Type B pancreatic cell (in vitro differentiated cells): Measurements from ENCODE around the gene SMIM38. TPM values are rescaled to one million over a fixed set of nuclear protein-coding genes. Genes with fewer than 3 reads are reported as not detected.

Source experiments
- DNase-seq: peaks from one replicate; pipeline ENCODE4 v3.0.0; 2021; ENCODE audit warnings: mixed read lengths; ENCODE audit not compliant: unreplicated experiment; ENCODE audit errors: extremely low spot score
- H3K27ac Mint-ChIP-seq: 2 replicates; pipeline ENCODE4 v1.8.0; 2021; ENCODE audit warnings: mild to moderate bottlenecking, mixed read lengths
- H3K27me3 Mint-ChIP-seq: 2 replicates; pipeline ENCODE4 v1.8.0; 2021; ENCODE audit warnings: mixed read lengths
- H3K36me3 Mint-ChIP-seq: 2 replicates; pipeline ENCODE4 v1.8.0; 2021; ENCODE audit warnings: mixed read lengths
- H3K4me1 Mint-ChIP-seq: one replicate; pipeline ENCODE4 v1.8.0; 2021; ENCODE audit warnings: mixed read lengths; ENCODE audit not compliant: unreplicated experiment
- H3K4me3 Mint-ChIP-seq: 2 replicates; pipeline ENCODE4 v1.8.0; 2021; ENCODE audit warnings: mild to moderate bottlenecking, mixed read lengths
- H3K9me3 Mint-ChIP-seq: 2 replicates; pipeline ENCODE4 v1.8.0; 2021; ENCODE audit warnings: mixed read lengths
- total RNA-seq: library from RNA; stranded (reverse); gene quantifications from 2 replicates; pipeline ENCODE4 v1.2.1, GENCODE V29; 2021; ENCODE audit warnings: low replicate concordance
- TF ChIP-seq, protein P1 (sequence below): fragments of 200-600 bp; sonication (generic); conservative IDR thresholded peaks from 2 replicates; pipeline ENCODE4 v1.5.0; 2021; ENCODE audit warnings: antibody characterized with exemption, mild to moderate bottlenecking

The SMIM38 gene
- total RNA-seq, 1 donor from 2014 or later: 5.3 TPM

DNA sequence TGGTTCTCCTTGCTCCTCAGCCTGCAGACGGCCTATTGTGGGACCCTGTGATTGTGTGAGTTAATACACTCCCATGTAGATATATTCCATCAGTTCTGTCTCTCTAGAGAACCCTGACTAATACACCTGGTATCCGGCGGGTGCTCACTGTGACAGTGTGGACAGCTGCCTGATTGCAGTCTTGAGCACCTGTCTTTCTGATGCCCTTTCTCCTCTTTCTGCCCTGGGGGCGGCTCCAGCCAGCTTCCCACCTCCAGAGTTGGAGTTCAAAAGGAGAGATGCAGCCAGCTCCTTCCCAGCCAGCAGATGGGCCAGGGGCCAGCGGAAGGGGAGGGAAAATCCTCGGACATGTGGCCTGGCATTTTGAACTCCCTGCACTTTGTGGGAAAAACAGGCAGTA lies 15.0 kb downstream of the SMIM38 start:
- Mint-ChIP-seq H3K4me3 (no peak overlapping the region), H3K9me3 (no peaks in the 10 kb centered on the region), H3K27ac (no peak overlapping the region), H3K4me1 (peaks cover 11% of the 10 kb centered on the region), H3K36me3 (no peaks in the 10 kb centered on the region), H3K27me3 (peaks cover 3% of the 10 kb centered on the region)
- TF ChIP-seq, protein P1, sequence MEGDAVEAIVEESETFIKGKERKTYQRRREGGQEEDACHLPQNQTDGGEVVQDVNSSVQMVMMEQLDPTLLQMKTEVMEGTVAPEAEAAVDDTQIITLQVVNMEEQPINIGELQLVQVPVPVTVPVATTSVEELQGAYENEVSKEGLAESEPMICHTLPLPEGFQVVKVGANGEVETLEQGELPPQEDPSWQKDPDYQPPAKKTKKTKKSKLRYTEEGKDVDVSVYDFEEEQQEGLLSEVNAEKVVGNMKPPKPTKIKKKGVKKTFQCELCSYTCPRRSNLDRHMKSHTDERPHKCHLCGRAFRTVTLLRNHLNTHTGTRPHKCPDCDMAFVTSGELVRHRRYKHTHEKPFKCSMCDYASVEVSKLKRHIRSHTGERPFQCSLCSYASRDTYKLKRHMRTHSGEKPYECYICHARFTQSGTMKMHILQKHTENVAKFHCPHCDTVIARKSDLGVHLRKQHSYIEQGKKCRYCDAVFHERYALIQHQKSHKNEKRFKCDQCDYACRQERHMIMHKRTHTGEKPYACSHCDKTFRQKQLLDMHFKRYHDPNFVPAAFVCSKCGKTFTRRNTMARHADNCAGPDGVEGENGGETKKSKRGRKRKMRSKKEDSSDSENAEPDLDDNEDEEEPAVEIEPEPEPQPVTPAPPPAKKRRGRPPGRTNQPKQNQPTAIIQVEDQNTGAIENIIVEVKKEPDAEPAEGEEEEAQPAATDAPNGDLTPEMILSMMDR: no peak
- no peak for DNase-seq

DNA sequence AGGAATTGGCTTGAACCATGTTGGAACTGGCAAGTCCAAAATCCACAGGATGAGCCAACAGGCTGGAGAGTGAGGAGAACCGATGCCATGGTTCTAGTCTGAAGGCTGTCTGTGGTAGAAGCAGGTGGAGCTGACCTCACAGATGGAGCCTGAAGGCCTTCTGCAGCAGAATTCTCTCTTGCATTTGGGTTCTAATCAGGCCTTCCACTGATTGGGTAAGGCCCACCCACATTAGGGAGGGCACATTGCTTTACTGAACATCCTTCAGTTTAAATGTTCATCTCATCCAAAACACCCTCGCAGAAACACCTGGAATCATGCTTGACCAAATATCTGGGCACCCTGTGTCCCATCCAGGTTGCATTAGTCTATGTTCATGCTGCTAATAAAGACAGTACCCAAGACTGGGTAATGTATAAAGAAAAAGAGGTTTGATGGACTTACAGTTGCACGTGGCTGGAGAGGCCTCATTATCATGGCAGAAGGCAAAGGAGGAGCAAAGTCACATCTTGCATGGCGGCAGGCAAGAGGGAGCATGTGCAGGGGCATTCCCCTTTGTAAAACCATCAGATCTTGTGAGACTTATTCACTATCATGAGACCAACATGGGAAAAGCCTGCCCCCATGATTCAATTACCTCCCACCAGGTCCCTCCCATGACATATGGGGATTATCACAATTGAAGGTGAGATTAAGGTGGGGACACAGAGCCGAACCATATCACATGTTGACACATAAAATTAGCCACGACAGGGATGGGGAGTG lies 15.9 kb downstream of the SMIM38 start:
- Mint-ChIP-seq H3K4me3 (no peak overlapping the region), H3K36me3 (no peaks in the 10 kb centered on the region), H3K9me3 (no peaks in the 10 kb centered on the region), H3K27ac (no peak overlapping the region), H3K27me3 (peaks cover 3% of the 10 kb centered on the region), H3K4me1 (peaks cover 8% of the 10 kb centered on the region)
- TF ChIP-seq, protein P1: no peak
- no peak for DNase-seq

DNA sequence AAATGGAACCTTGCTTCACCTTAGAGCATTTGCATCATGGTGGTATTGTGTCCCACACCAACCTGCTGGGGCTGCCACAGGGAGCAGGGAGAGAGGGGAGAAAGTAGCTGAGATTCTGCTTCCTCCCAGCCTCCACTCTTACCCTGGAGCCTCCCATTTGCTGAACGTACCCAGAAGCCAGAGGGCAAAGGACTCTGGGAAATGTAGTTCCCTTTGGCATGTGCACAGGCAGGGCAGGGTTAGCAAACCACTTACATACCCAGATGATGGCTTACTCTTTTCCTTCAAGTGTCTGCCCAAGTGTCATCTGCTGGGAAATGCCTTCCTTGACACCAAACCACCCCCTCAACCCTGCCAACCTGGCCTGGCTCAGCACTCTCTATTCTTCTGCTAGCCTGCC lies 16.9 kb downstream of the SMIM38 start:
- Mint-ChIP-seq H3K9me3 (no peaks in the 10 kb centered on the region), H3K27ac (no peak overlapping the region), H3K36me3 (no peaks in the 10 kb centered on the region), H3K27me3 (peaks cover 2% of the 10 kb centered on the region), H3K4me1 (peaks cover 7% of the 10 kb centered on the region), H3K4me3 (no peak overlapping the region)
- TF ChIP-seq, protein P1: no peak
- DNase-seq: no peak

DNA sequence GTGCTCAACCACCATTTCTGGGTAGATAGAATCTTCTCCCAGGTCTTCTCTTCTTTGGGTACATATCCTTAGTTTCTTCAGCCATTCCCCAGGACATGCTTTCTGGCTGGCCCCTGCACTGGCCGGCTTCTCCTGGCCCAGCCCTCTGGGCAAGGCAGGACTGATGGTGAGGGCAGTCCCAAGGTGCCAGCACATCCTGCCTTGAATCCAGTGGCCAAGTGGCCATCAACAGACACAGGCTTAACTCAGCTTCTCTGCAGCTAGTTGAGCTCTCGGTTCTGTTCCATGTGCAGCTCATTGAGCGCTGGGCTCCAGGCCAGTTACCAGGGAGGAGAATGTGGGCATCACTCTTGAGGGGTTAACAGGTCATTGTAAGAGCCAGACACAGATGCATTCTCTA lies 17.6 kb downstream of the SMIM38 start:
- no peak for DNase-seq
- Mint-ChIP-seq H3K4me1 (peaks cover 7% of the 10 kb centered on the region), H3K36me3 (no peaks in the 10 kb centered on the region), H3K9me3 (no peaks in the 10 kb centered on the region), H3K27ac (no peak overlapping the region), H3K4me3 (no peak overlapping the region), H3K27me3 (no peaks in the 10 kb centered on the region)
- TF ChIP-seq, protein P1: no peak

DNA sequence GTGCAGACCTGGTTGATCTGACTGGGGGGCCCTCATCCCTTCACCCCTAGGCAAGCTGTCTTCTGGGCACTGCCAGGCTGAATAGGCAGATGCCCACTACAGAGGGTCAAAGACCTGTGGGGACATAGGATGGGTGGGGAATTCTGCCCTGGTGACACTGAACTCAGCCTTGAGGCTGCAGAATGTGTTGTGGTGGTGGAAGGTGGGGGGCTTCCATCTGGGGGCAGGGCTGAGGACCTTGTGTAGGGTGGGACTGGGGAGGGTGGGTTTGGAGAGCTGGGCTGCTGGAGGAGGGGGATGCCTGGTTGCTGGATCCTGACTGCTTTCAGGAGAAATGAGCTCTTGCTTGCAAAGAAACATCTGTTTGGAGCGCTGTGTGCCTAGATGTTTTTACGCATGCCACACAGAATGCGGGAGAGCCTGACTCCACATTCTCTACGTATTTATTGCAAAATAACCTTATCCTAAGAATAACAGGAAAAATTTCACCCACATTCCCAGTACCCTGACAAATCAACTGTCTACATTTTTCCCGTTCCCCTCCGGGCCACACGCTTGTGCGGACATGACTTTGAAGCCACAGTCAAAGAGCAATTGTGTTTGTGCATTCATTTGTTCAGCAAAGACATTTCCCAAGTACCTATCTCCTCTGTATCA lies 18.3 kb downstream of the SMIM38 start:
- no peak for DNase-seq
- Mint-ChIP-seq H3K36me3 (no peaks in the 10 kb centered on the region), H3K4me1 (peaks cover 7% of the 10 kb centered on the region), H3K27ac (no peak overlapping the region), H3K9me3 (no peaks in the 10 kb centered on the region), H3K4me3 (no peak overlapping the region), H3K27me3 (no peaks in the 10 kb centered on the region)
- TF ChIP-seq, protein P1: no peak
